Endodermal cell (in vitro differentiated cells): ENCODE measurements around the gene HOXC9. TPM values are rescaled to one million over a fixed set of nuclear protein-coding genes. Genes with fewer than 3 reads are reported as not detected.

ENCODE experiments used
- DNase-seq: peaks from one replicate; pipeline ENCODE4 v3.0.0-alpha.2; 2017
- H3K27ac ChIP-seq: 2 replicates; pipeline ENCODE4 v1.5.1; 2013; ENCODE audit warnings: mild to moderate bottlenecking, low read depth, low read length, moderate library complexity
- H3K27me3 ChIP-seq: 2 replicates; pipeline ENCODE4 v1.6.1; 2013; ENCODE audit warnings: mild to moderate bottlenecking, low read length, moderate library complexity; ENCODE audit not compliant: insufficient read depth, control insufficient read depth, poor library complexity, severe bottlenecking
- H3K36me3 ChIP-seq: 2 replicates; pipeline ENCODE4 v1.7.0; 2013; ENCODE audit warnings: mild to moderate bottlenecking, low read length, moderate library complexity; ENCODE audit not compliant: control insufficient read depth, insufficient read depth
- H3K4me1 ChIP-seq: one replicate; pipeline ENCODE4 v1.7.0; 2013; ENCODE audit warnings: low read length; ENCODE audit not compliant: control insufficient read depth, insufficient read depth
- H3K4me3 ChIP-seq: 2 replicates; pipeline ENCODE4 v1.5.1; 2013; ENCODE audit warnings: mild to moderate bottlenecking, low read length, moderate library complexity
- H3K9ac ChIP-seq: 2 replicates; pipeline ENCODE4 v1.6.1; 2013; ENCODE audit warnings: mild to moderate bottlenecking, low read length, moderate library complexity; ENCODE audit not compliant: poor library complexity, severe bottlenecking; ENCODE audit errors: extremely low read depth
- H3K9me3 ChIP-seq: 2 replicates; pipeline ENCODE4 v1.6.1; 2013; ENCODE audit warnings: mild to moderate bottlenecking, low read length, moderate library complexity; ENCODE audit not compliant: control insufficient read depth
- H3K27ac Mint-ChIP-seq: 2 replicates; pipeline ENCODE4 v1.8.0; 2020; ENCODE audit warnings: mixed read lengths
- H3K27me3 Mint-ChIP-seq: 2 replicates; pipeline ENCODE4 v1.8.0; 2021; ENCODE audit warnings: mild to moderate bottlenecking, mixed read lengths; ENCODE audit not compliant: insufficient read depth
- H3K36me3 Mint-ChIP-seq: 2 replicates; pipeline ENCODE4 v1.8.0; 2020; ENCODE audit warnings: low read depth, mixed read lengths
- H3K4me1 Mint-ChIP-seq: 2 replicates; pipeline ENCODE4 v1.8.0; 2020; ENCODE audit warnings: mixed read lengths
- H3K4me3 Mint-ChIP-seq: 2 replicates; pipeline ENCODE4 v1.8.0; 2020; ENCODE audit warnings: mild to moderate bottlenecking, moderate library complexity, mixed read lengths
- H3K9me3 Mint-ChIP-seq: 2 replicates; pipeline ENCODE4 v1.8.0; 2020; ENCODE audit warnings: mild to moderate bottlenecking, mixed read lengths
- WGBS, 2 experiments: methylation state at CpG; one replicate each; pipeline versions ENCODE4 v1.1.5 to v1.1.7; 2013; ENCODE audit warnings: missing lambda C conversion rate in 2 of 2, mixed read lengths in 1 of 2; ENCODE audit not compliant: insufficient coverage in 1 of 2, insufficient read length in 1 of 2; 5-methylcytosine and 5-hydroxymethylcytosine counted together
- total RNA-seq, 2 donors: library from RNA; stranded (reverse); fragmentation: NEBNext Ultra II Directional in 1 of 2; extraction: Animal tissue kit (Norgen Biotek cat#: 25700) in 1 of 2; gene quantifications; 2 replicates in 1 of 2; 3 replicates in 1 of 2; pipeline ENCODE4 v1.2.1, GENCODE V29; 2021
- TF ChIP-seq, protein P1 (sequence below): fragments of 200-600 bp; sonication (generic); conservative IDR thresholded peaks from 2 replicates; pipeline ENCODE4 v1.5.0; 2021; ENCODE audit warnings: antibody characterized with exemption, mild to moderate bottlenecking

The HOXC9 gene
- total RNA-seq, 2 donors from 2014 or later = not detected

DNA sequence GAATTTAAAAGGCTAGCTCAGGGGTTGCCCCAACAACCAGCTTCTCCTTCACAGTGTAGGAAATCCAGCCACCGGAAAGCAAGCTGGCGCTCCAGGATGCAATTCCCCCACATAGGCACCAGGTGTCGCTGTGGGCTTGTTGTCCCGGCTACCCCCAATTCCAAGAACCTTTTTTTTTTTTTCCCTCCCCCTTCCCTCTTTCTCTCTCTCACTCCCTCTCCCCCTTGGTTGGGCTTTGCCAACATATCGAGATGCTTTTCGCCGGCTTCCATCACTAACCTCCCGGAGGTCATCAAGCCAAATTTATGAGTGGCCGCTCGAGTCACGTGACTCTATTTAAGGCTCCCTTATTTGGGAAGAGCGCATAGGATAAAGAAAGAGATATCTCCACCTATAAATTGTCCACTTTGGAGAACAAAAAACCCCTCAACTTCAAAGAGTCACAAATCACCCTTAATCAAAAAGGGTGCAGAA is 32.7 kb downstream of the HOXC9 start, which contains the start of gene HOXC5:
Gene HOXC5 (plus strand): TSS at position 424 of the 474 bp plus-strand sequence. CDS start 73 bp downstream, outside the sequence.
- WGBS, 2 experiments = 4 to 8% methylated on average over 9 to 12 of the region's 12 CpGs
- peaks cover 13% of the 10 kb centered on the region for H3K4me1 Mint-ChIP-seq
- H3K9me3 Mint-ChIP-seq = peaks cover 3% of the 10 kb centered on the region
- peaks cover 5% of the 10 kb centered on the region for H3K9me3 ChIP-seq
- peak within 1 kb of the TSS; percentile 47 for H3K4me3 ChIP-seq
- H3K36me3 ChIP-seq = no peaks in the 10 kb centered on the region
- H3K27me3 Mint-ChIP-seq = peaks cover 97% of the 10 kb centered on the region
- TF ChIP-seq, protein P1, sequence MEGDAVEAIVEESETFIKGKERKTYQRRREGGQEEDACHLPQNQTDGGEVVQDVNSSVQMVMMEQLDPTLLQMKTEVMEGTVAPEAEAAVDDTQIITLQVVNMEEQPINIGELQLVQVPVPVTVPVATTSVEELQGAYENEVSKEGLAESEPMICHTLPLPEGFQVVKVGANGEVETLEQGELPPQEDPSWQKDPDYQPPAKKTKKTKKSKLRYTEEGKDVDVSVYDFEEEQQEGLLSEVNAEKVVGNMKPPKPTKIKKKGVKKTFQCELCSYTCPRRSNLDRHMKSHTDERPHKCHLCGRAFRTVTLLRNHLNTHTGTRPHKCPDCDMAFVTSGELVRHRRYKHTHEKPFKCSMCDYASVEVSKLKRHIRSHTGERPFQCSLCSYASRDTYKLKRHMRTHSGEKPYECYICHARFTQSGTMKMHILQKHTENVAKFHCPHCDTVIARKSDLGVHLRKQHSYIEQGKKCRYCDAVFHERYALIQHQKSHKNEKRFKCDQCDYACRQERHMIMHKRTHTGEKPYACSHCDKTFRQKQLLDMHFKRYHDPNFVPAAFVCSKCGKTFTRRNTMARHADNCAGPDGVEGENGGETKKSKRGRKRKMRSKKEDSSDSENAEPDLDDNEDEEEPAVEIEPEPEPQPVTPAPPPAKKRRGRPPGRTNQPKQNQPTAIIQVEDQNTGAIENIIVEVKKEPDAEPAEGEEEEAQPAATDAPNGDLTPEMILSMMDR = peak; percentile 98
- H3K27ac Mint-ChIP-seq = no peak within 1 kb of the TSS
- DNase-seq = peak; percentile 98
- H3K36me3 Mint-ChIP-seq = no peaks in the 10 kb centered on the region
- H3K27me3 ChIP-seq = peaks cover 100% of the 10 kb centered on the region
- H3K9ac ChIP-seq = no peak within 1 kb of the TSS
- H3K4me1 ChIP-seq = no peaks in the 10 kb centered on the region
- H3K27ac ChIP-seq = no peak within 1 kb of the TSS
- H3K4me3 Mint-ChIP-seq = no peak within 1 kb of the TSS

DNA sequence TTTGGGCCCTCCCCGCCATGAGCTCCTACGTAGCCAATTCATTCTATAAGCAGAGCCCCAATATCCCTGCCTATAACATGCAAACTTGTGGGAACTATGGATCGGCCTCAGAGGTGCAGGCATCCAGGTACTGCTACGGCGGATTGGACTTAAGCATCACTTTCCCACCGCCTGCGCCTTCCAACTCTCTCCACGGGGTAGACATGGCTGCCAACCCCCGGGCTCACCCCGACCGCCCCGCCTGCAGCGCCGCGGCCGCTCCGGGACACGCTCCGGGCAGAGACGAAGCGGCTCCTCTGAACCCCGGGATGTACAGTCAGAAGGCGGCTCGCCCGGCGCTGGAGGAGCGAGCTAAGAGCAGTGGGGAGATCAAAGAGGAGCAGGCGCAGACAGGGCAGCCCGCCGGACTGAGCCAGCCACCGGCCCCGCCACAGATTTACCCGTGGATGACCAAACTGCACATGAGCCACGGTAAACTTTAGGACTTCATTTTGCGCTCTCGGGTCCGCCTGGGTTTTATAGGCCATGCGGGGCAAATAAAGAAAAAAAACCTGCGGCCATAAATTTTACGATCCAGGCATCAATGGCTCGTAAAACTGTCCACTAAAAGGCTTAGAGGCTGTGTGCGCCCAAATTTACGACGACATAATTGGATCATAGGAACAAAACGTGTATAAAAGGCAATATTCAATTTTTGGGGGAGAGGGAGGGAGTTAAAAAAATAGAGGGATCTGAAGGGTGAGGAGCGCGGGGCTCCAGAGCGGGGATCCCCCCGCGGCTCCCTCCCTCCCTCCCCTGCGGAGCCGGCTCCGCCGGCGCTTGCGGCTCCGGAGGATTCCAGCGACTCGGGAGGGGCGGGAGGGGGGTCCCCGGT is 33.4 kb downstream of the HOXC9 start:
- Histone ChIP-seq H3K27me3 (peaks cover 100% of the 10 kb centered on the region), H3K4me1 (no peaks in the 10 kb centered on the region), H3K4me3 (peak overlapping the region; percentile 47), H3K9me3 (peaks cover 5% of the 10 kb centered on the region), H3K27ac (no peak overlapping the region), H3K36me3 (no peaks in the 10 kb centered on the region), H3K9ac (no peak overlapping the region)
- Mint-ChIP-seq H3K27me3 (peaks cover 97% of the 10 kb centered on the region), H3K36me3 (no peaks in the 10 kb centered on the region), H3K27ac (no peak overlapping the region), H3K9me3 (peaks cover 3% of the 10 kb centered on the region), H3K4me1 (peaks cover 11% of the 10 kb centered on the region), H3K4me3 (no peak overlapping the region)
- TF ChIP-seq, protein P1 = no peak
- peak; percentile 78 for DNase-seq
- 7 to 8% methylated on average over 33 to 61 of the region's 61 CpGs for WGBS, 2 experiments

DNA sequence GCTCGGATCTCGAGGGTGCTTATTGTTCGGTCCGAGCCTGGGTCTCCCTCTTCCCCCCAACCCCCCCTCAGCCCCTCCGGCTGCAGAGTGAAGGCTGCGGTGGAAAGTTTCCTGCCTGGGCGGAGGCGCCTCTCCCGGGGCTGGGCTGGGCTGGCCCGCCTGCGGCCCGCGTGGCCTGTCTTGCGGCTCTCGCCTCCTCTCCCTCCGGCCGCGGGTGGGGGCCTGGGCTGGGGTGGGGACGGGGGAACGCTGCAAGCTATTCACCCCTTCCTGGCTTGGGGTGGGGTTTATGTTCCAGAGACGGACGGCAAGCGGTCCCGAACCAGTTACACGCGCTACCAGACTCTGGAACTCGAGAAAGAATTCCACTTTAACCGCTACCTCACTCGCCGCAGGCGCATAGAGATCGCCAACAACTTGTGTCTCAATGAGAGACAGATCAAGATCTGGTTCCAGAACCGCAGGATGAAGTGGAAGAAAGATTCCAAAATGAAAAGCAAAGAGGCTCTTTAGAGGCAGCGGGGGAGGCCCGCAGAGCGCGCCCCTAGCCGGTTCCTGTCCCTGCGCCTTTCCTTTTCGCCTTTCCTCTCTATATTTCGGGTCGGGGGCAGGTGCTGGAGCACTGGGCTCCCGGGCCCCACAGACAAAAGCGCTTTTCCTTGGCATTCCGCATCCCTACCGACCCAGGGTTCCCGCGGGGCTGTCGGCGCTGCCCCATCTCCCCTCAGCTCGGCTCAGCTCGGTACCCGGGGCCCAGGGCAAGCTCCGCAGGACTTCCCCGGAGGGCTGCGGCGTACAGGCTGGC is 34.2 kb downstream of the HOXC9 start:
- H3K4me3 Mint-ChIP-seq = no peak overlapping the region
- no peak overlapping the region for H3K4me3 ChIP-seq
- no peak overlapping the region for H3K9ac ChIP-seq
- peaks cover 3% of the 10 kb centered on the region for H3K9me3 Mint-ChIP-seq
- peak overlapping the region; percentile 32 for H3K27ac ChIP-seq
- WGBS, 2 experiments = 4 to 5% methylated on average over 24 to 57 of the region's 57 CpGs
- peaks cover 97% of the 10 kb centered on the region for H3K27me3 Mint-ChIP-seq
- H3K9me3 ChIP-seq = peaks cover 5% of the 10 kb centered on the region
- TF ChIP-seq, protein P1 = no peak
- H3K4me1 Mint-ChIP-seq = peaks cover 7% of the 10 kb centered on the region
- peaks cover 100% of the 10 kb centered on the region for H3K27me3 ChIP-seq
- no peak overlapping the region for H3K27ac Mint-ChIP-seq
- no peaks in the 10 kb centered on the region for H3K36me3 Mint-ChIP-seq
- DNase-seq = peak; percentile 74
- H3K4me1 ChIP-seq = no peaks in the 10 kb centered on the region
- H3K36me3 ChIP-seq = no peaks in the 10 kb centered on the region
